C1 segment of cervical spinal cord (tissue), 14 donors: Measurements from ENCODE around the gene OR4C45.
A peak's percentile ranks its signal among the peaks of the same experiment; 100 is the strongest.
"Not testable (repeated sequence)": the region's sequence is repeated elsewhere in the genome, so short reads cannot be mapped to it uniquely, and the experiment has no call there.

Source experiments
- DNase-seq, 14 donors: peaks; one replicate each; lab custom pipeline; 2025; lab: John Stamatoyannopoulos, UW

Gene OR4C45

GRCh38 chr11:50032574-50032973, at the start of gene OR4C45:
Gene OR4C45 (plus strand): TSS chr11:50032874.
- DNase-seq = no peak

- DNase-seq = peak in 4 of 14 donors; percentile 8 to 14 (median 10)
Measured at GRCh38 chr11:49995565-49995964, 37.1 kb upstream of the OR4C45 start.

- no peak for DNase-seq
Measured at GRCh38 chr11:50030193-50030592, 2.5 kb upstream of the OR4C45 start.

- DNase-seq = not testable (repeated sequence)
Measured at GRCh38 chr11:50036239-50036638, 3.6 kb downstream of the OR4C45 start.

- DNase-seq = no peak
Measured at GRCh38 chr11:50037251-50037650, 4.6 kb downstream of the OR4C45 start.

GRCh38 chr11:50044647-50045046, 12.0 kb downstream of the OR4C45 start:
- no peak for DNase-seq

- DNase-seq = not testable (repeated sequence)
Measured at GRCh38 chr11:50063056-50063455, 30.4 kb downstream of the OR4C45 start.

- DNase-seq = no peak
Measured at GRCh38 chr11:50070389-50070788, 37.7 kb downstream of the OR4C45 start.

GRCh38 chr11:50071584-50072225, 39.0 kb downstream of the OR4C45 start:
- DNase-seq = no peak

- no peak for DNase-seq
Measured at GRCh38 chr11:50072226-50073112, 39.8 kb downstream of the OR4C45 start.

- no peak for DNase-seq
Measured at GRCh38 chr11:50073113-50074105, 40.7 kb downstream of the OR4C45 start.

- no peak for DNase-seq
Measured at GRCh38 chr11:50074161-50074560, 41.5 kb downstream of the OR4C45 start.

GRCh38 chr11:50075856-50076255, 43.2 kb downstream of the OR4C45 start:
- DNase-seq = no peak

GRCh38 chr11:50077526-50077925, 44.9 kb downstream of the OR4C45 start:
- DNase-seq = no peak

- no peak for DNase-seq
Measured at GRCh38 chr11:50078001-50078400, 45.3 kb downstream of the OR4C45 start.

GRCh38 chr11:50078946-50079345, 46.3 kb downstream of the OR4C45 start:
- DNase-seq = not testable (repeated sequence)

- no peak for DNase-seq
Measured at GRCh38 chr11:50080256-50080655, 47.6 kb downstream of the OR4C45 start.
